H9 (cell line): ENCODE measurements around the gene CARMIL3. TPM values are rescaled to one million over a fixed set of nuclear protein-coding genes. Genes with fewer than 3 reads are reported as not detected.

Source experiments
- DNase-seq: peaks from one replicate; pipeline ENCODE4 v3.0.0-alpha.2; 2017
- H2AFZ ChIP-seq: one replicate; pipeline ENCODE4 v1.6.1; 2013; ENCODE audit warnings: mild to moderate bottlenecking, low read length, control low read depth, moderate library complexity
- H2AK5ac ChIP-seq: 2 replicates; pipeline ENCODE4 v1.6.1; 2013; ENCODE audit warnings: low read length, control low read depth, mixed read lengths; ENCODE audit not compliant: insufficient read length
- H2BK120ac ChIP-seq: one replicate; pipeline ENCODE4 v1.6.1; 2013; ENCODE audit warnings: low read depth, mild to moderate bottlenecking, low read length, control low read depth, inconsistent platforms; ENCODE audit not compliant: poor library complexity, severe bottlenecking
- H2BK12ac ChIP-seq: 2 replicates; pipeline ENCODE4 v1.6.1; 2013; ENCODE audit warnings: low read length, control low read depth, mixed read lengths, low read depth; ENCODE audit not compliant: insufficient read length
- H2BK15ac ChIP-seq: 2 replicates; pipeline ENCODE4 v1.6.1; 2013; ENCODE audit warnings: low read depth, low read length, control low read depth
- H2BK20ac ChIP-seq: one replicate; pipeline ENCODE4 v1.6.1; 2013; ENCODE audit warnings: low read depth, mild to moderate bottlenecking, low read length, control low read depth, inconsistent platforms; ENCODE audit not compliant: poor library complexity, severe bottlenecking
- H2BK5ac ChIP-seq: 2 replicates; pipeline ENCODE4 v1.6.1; 2013; ENCODE audit warnings: low read length, control low read depth, mixed read lengths; ENCODE audit not compliant: insufficient read length
- H3K14ac ChIP-seq: 2 replicates; pipeline ENCODE4 v1.6.1; 2013; ENCODE audit warnings: low read length, control low read depth; ENCODE audit not compliant: insufficient read depth
- H3K18ac ChIP-seq: 2 replicates; pipeline ENCODE4 v1.6.1; 2013; ENCODE audit warnings: low read depth, mild to moderate bottlenecking, mixed read lengths, low read length, control low read depth; ENCODE audit not compliant: insufficient read length
- H3K23ac ChIP-seq: 2 replicates; pipeline ENCODE4 v1.6.1; 2013; ENCODE audit warnings: low read length, control low read depth, mixed read lengths, low read depth; ENCODE audit not compliant: insufficient read length
- H3K23me2 ChIP-seq: 2 replicates; pipeline ENCODE4 v1.6.1; 2013; ENCODE audit warnings: low read depth, mild to moderate bottlenecking, mixed read lengths, low read length, control low read depth; ENCODE audit not compliant: insufficient read length, poor library complexity, severe bottlenecking
- H3K27ac ChIP-seq: 2 replicates; pipeline ENCODE4 v1.5.1; 2013; ENCODE audit warnings: low read length, control low read depth, mixed read lengths, low read depth; ENCODE audit not compliant: insufficient read length
- H3K27me3 ChIP-seq: 2 replicates; pipeline ENCODE4 v1.6.1; 2013; ENCODE audit warnings: low read length, control low read depth, inconsistent platforms; ENCODE audit not compliant: insufficient read depth
- H3K4ac ChIP-seq: 2 replicates; pipeline ENCODE4 v1.6.1; 2013; ENCODE audit warnings: low read depth, mild to moderate bottlenecking, control low read depth, inconsistent platforms, low read length, moderate library complexity
- H3K4me1 ChIP-seq: 2 replicates; pipeline ENCODE4 v1.6.1; 2013; ENCODE audit warnings: low read length, control low read depth, inconsistent platforms; ENCODE audit not compliant: insufficient read depth
- H3K4me2 ChIP-seq: 2 replicates; pipeline ENCODE4 v1.6.1; 2013; ENCODE audit warnings: low read length, control low read depth, mixed read lengths; ENCODE audit not compliant: insufficient read length, insufficient read depth
- H3K56ac ChIP-seq: 2 replicates; pipeline ENCODE4 v1.6.1; 2013; ENCODE audit warnings: low read depth, mild to moderate bottlenecking, mixed read lengths, low read length, control low read depth; ENCODE audit not compliant: insufficient read length
- H3K79me1 ChIP-seq: 2 replicates; pipeline ENCODE4 v1.6.1; 2013; ENCODE audit warnings: low read depth, mild to moderate bottlenecking, moderate library complexity, low read length, control low read depth, inconsistent platforms; ENCODE audit not compliant: insufficient read depth, poor library complexity, severe bottlenecking
- H3K79me2 ChIP-seq: 2 replicates; pipeline ENCODE4 v1.6.1; 2013; ENCODE audit warnings: low read length, control low read depth, inconsistent platforms; ENCODE audit not compliant: insufficient read depth
- H3K9ac ChIP-seq: 2 replicates; pipeline ENCODE4 v1.6.1; 2013; ENCODE audit warnings: low read length, control low read depth, mixed read lengths; ENCODE audit not compliant: insufficient read length; ENCODE audit errors: extremely low read depth
- H3K9me3 ChIP-seq: one replicate; pipeline ENCODE4 v1.6.1; 2013; ENCODE audit warnings: low read depth, low read length, inconsistent platforms; ENCODE audit not compliant: control insufficient read depth
- H3T11ph ChIP-seq: one replicate; pipeline ENCODE4 v1.6.1; 2013; ENCODE audit warnings: mild to moderate bottlenecking, low read length, control low read depth, inconsistent platforms
- H4K20me1 ChIP-seq: one replicate; pipeline ENCODE4 v1.6.1; 2013; ENCODE audit not compliant: control insufficient read depth, insufficient read length, insufficient read depth
- H4K5ac ChIP-seq: 2 replicates; pipeline ENCODE4 v1.6.1; 2013; ENCODE audit warnings: low read depth, mild to moderate bottlenecking, mixed read lengths, low read length, control low read depth; ENCODE audit not compliant: insufficient read length
- H4K8ac ChIP-seq: replicated peaks from 2 replicates; pipeline ENCODE4 v1.6.1; 2013; ENCODE audit warnings: low read length, control low read depth, mixed read lengths, low read depth; ENCODE audit not compliant: insufficient read length
- H4K91ac ChIP-seq: 2 replicates; pipeline ENCODE4 v1.6.1; 2013; ENCODE audit warnings: low read depth, mild to moderate bottlenecking, moderate library complexity, mixed read lengths, low read length, control low read depth; ENCODE audit not compliant: insufficient read length
- H3K27ac Mint-ChIP-seq, 3 experiments: 2 replicates in 2 of 3; 3 replicates in 1 of 3; pipeline ENCODE4 v1.8.0; 2020 to 2021; ENCODE audit warnings: mixed read lengths in 3 of 3, mild to moderate bottlenecking in 1 of 3, moderate library complexity in 1 of 3
- H3K27me3 Mint-ChIP-seq: 2 replicates; pipeline ENCODE4 v1.8.0; 2021; ENCODE audit warnings: low read depth, mild to moderate bottlenecking, moderate library complexity, mixed read lengths
- H3K36me3 Mint-ChIP-seq, 3 experiments: 2 replicates in 2 of 3; 3 replicates in 1 of 3; pipeline ENCODE4 v1.8.0; 2020 to 2021; ENCODE audit warnings: low read depth in 3 of 3, mixed read lengths in 3 of 3; ENCODE audit not compliant: insufficient read depth in 1 of 3
- H3K4me1 Mint-ChIP-seq, 2 experiments: 2 replicates each; pipeline ENCODE4 v1.8.0; 2020; ENCODE audit warnings: mixed read lengths in 2 of 2
- H3K4me3 Mint-ChIP-seq, 2 experiments: 2 replicates in 1 of 2; 3 replicates in 1 of 2; pipeline ENCODE4 v1.8.0; 2020 to 2021; ENCODE audit warnings: mild to moderate bottlenecking in 2 of 2, mixed read lengths in 2 of 2, moderate library complexity in 1 of 2
- H3K9me3 Mint-ChIP-seq, 2 experiments: 2 replicates in 1 of 2; 3 replicates in 1 of 2; pipeline ENCODE4 v1.8.0; 2020; ENCODE audit warnings: mild to moderate bottlenecking in 2 of 2, mixed read lengths in 2 of 2, moderate library complexity in 1 of 2
- CTCF ChIP-seq: fragments of 200-600 bp; sonication (generic); conservative IDR thresholded peaks from 3 replicates; pipeline ENCODE4 v1.8.0; 2021; ENCODE audit warnings: antibody characterized with exemption, mild to moderate bottlenecking
- WGBS: extraction: QIAGEN DNeasy Blood & Tissue Kit; methylation state at CpG from one replicate; pipeline ENCODE4 v1.1.7; 2013; ENCODE audit warnings: missing lambda C conversion rate, low lambda C conversion rate, mixed read lengths; ENCODE audit not compliant: insufficient read length; ENCODE audit errors: extremely low coverage; 5-methylcytosine and 5-hydroxymethylcytosine counted together
- total RNA-seq: library from RNA; stranded (reverse); gene quantifications from 2 replicates; pipeline ENCODE4 v1.2.1, GENCODE V29; 2021

Gene CARMIL3
- total RNA-seq, 1 experiment from 2014 or later = 5.8 TPM

GRCh38 chr14:24100197-24100981, 48.6 kb downstream of the CARMIL3 start:
- peaks cover 18 to 19% of the 10 kb centered on the region in 2 experiments for H3K9me3 Mint-ChIP-seq
- no CpG with 5 or more reads among the region's 4 CpGs for WGBS
- no peak overlapping the region for H3K4me3 Mint-ChIP-seq

More at GRCh38 chr14:24100197-24100981, 48.6 kb downstream of the CARMIL3 start:
- Histone ChIP-seq H3K23me2 (peaks cover under 1% of the 10 kb centered on the region), H4K91ac (no peak overlapping the region), H4K5ac (no peak overlapping the region), H3K14ac (no peak overlapping the region), H4K8ac (no peak overlapping the region), H2AFZ (no peak overlapping the region), H3K27me3 (no peaks in the 10 kb centered on the region), H3K4me1 (no peaks in the 10 kb centered on the region), H4K20me1 (no peaks in the 10 kb centered on the region), H3K18ac (no peak overlapping the region), H3K4ac (no peak overlapping the region), H3K9ac (no peak overlapping the region), H2BK120ac (no peak overlapping the region), H3K23ac (no peak overlapping the region), H3K4me2 (no peak overlapping the region), H2AK5ac (no peak overlapping the region), H2BK12ac (no peak overlapping the region), H3T11ph (no peak overlapping the region), H3K79me2 (no peaks in the 10 kb centered on the region; the same call in 1 of the 2 replicates), H3K79me1 (no peaks in the 10 kb centered on the region), H3K9me3 (no peaks in the 10 kb centered on the region), H2BK15ac (no peak overlapping the region), H2BK20ac (no peak overlapping the region), H3K27ac (no peak overlapping the region), H2BK5ac (no peak overlapping the region), H3K56ac (no peak overlapping the region)
- DNase-seq = no peak
- Mint-ChIP-seq H3K36me3 (peaks cover 71 to 86% (median 77%) of the 10 kb centered on the region in 3 experiments), H3K4me1 (peaks cover 5 to 11% of the 10 kb centered on the region in 2 experiments), H3K27me3 (no peaks in the 10 kb centered on the region; the same call in 1 of the 2 replicates), H3K27ac (no peak overlapping the region)
- no peak for TF ChIP-seq CTCF
